Measurements from ENCODE around the gene TMEM38B.
"Not testable (repeated sequence)": the region's sequence is repeated elsewhere in the genome, so short reads cannot be mapped to it uniquely, and the experiment has no call there.

The TMEM38B gene

DNA sequence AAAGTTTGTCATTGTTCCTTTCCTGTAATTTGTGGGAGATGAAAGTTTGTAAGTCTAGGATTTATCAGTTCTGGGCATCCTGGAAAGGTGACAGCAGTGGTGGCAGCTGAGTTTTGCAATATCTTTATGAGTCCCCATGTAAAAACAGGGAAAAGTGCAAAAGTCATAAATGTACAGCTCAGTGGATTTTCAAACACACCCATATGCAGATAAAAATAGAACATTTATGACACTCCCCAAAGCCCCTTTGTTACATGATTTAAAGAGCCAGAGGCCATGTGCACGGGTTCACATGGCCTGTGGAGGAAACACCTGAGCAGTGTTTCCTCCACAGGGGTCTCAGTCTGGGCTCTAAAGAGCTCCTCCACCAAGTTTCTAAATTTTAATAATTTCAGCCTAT is 6.3 kb downstream of the TMEM38B start:
- no peaks in the 10 kb centered on the region for H3K27me3 ChIP-seq (ENCODE audit: insufficient read depth, poor library complexity, severe bottlenecking)
- TF ChIP-seq, protein P1, sequence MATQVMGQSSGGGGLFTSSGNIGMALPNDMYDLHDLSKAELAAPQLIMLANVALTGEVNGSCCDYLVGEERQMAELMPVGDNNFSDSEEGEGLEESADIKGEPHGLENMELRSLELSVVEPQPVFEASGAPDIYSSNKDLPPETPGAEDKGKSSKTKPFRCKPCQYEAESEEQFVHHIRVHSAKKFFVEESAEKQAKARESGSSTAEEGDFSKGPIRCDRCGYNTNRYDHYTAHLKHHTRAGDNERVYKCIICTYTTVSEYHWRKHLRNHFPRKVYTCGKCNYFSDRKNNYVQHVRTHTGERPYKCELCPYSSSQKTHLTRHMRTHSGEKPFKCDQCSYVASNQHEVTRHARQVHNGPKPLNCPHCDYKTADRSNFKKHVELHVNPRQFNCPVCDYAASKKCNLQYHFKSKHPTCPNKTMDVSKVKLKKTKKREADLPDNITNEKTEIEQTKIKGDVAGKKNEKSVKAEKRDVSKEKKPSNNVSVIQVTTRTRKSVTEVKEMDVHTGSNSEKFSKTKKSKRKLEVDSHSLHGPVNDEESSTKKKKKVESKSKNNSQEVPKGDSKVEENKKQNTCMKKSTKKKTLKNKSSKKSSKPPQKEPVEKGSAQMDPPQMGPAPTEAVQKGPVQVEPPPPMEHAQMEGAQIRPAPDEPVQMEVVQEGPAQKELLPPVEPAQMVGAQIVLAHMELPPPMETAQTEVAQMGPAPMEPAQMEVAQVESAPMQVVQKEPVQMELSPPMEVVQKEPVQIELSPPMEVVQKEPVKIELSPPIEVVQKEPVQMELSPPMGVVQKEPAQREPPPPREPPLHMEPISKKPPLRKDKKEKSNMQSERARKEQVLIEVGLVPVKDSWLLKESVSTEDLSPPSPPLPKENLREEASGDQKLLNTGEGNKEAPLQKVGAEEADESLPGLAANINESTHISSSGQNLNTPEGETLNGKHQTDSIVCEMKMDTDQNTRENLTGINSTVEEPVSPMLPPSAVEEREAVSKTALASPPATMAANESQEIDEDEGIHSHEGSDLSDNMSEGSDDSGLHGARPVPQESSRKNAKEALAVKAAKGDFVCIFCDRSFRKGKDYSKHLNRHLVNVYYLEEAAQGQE (IDR thresholded peaks at IDR 0.05; ENCODE audit: insufficient replicate concordance, low read depth), result no peak
- no peak for TF ChIP-seq SPI1 (IDR thresholded peaks at IDR 0.05; ENCODE audit: borderline replicate concordance, low read depth)
- TF ChIP-seq, protein P2, sequence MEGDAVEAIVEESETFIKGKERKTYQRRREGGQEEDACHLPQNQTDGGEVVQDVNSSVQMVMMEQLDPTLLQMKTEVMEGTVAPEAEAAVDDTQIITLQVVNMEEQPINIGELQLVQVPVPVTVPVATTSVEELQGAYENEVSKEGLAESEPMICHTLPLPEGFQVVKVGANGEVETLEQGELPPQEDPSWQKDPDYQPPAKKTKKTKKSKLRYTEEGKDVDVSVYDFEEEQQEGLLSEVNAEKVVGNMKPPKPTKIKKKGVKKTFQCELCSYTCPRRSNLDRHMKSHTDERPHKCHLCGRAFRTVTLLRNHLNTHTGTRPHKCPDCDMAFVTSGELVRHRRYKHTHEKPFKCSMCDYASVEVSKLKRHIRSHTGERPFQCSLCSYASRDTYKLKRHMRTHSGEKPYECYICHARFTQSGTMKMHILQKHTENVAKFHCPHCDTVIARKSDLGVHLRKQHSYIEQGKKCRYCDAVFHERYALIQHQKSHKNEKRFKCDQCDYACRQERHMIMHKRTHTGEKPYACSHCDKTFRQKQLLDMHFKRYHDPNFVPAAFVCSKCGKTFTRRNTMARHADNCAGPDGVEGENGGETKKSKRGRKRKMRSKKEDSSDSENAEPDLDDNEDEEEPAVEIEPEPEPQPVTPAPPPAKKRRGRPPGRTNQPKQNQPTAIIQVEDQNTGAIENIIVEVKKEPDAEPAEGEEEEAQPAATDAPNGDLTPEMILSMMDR (IDR thresholded peaks at IDR 0.05; ENCODE audit: insufficient read depth, low read length), result no peak
- no peak for TF ChIP-seq GABPA (IDR thresholded peaks at IDR 0.05; ENCODE audit: low read depth)
- TF ChIP-seq POLR2AphosphoS5 (IDR thresholded peaks at IDR 0.05; ENCODE audit: low read depth), result no peak
- H3K27ac ChIP-seq (replicated peaks), result no peak overlapping the region

DNA sequence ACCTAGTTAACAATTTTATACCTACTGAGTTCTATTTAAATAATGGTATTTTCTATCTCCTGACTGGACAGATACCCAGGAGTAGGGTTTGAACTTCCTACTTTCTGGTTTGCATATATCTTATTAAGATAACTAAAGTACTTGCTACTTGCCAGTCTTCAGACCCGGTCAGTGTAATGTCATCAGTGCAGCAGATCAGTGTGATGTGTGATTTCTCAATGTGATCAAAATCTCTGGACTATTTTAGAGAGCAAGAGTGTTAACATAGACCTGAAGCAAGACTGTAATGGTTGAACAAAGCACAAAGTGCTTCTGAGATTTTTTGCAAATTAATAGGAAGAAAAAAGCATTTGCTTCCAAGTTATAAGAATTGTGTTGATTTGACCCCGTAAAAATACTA is 6.8 kb downstream of the TMEM38B start:
- Histone ChIP-seq H3K4me3 (replicated peaks; ENCODE audit: insufficient read depth, low read length) (no peak overlapping the region), H3K27me3 (ENCODE audit: insufficient read depth, poor library complexity, severe bottlenecking) (no peaks in the 10 kb centered on the region), H3K27ac (replicated peaks) (no peak overlapping the region)
- no peak for DNase-seq (ENCODE audit: low read depth in 1 of 2, low spot score in 1 of 2)
- TF ChIP-seq GABPA (IDR thresholded peaks at IDR 0.05; ENCODE audit: low read depth) (no peak), SPI1 (IDR thresholded peaks at IDR 0.05; ENCODE audit: borderline replicate concordance, low read depth) (no peak), POLR2AphosphoS5 (IDR thresholded peaks at IDR 0.05; ENCODE audit: low read depth) (no peak)
- TF ChIP-seq, protein P1 (IDR thresholded peaks at IDR 0.05; ENCODE audit: insufficient replicate concordance, low read depth), result no peak
- TF ChIP-seq, protein P2 (IDR thresholded peaks at IDR 0.05; ENCODE audit: insufficient read depth, low read length), result no peak

More for the DNA sequence above, 6.3 kb downstream of the TMEM38B start:
- DNase-seq (ENCODE audit: low read depth in 1 of 2, low spot score in 1 of 2), result no peak
- H3K4me3 ChIP-seq (replicated peaks; ENCODE audit: insufficient read depth, low read length), result no peak overlapping the region

DNA sequence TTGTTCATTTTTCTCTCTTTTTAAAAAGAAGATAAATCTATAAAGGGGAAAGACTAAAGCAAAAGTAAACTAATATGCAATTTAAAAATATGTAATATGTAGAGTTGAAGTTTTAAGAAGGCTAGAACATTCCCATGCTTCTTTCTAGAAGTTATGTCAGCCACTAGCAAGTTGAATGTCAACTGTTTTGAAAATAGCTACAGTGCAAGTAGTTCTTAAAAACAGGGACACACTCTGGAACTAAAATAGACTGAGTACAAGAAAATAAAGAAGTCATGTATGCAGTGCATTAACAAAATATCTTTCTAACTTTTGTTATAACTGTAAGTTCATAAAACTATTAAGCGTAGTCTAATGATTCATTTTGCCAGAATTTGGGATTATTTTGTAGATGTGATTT is 7.9 kb downstream of the TMEM38B start:
- Histone ChIP-seq H3K27me3 (ENCODE audit: insufficient read depth, poor library complexity, severe bottlenecking) (no peaks in the 10 kb centered on the region), H3K4me3 (replicated peaks; ENCODE audit: insufficient read depth, low read length) (no peak overlapping the region), H3K27ac (replicated peaks) (no peak overlapping the region)
- TF ChIP-seq, protein P2 (IDR thresholded peaks at IDR 0.05; ENCODE audit: insufficient read depth, low read length), result no peak
- TF ChIP-seq POLR2AphosphoS5 (IDR thresholded peaks at IDR 0.05; ENCODE audit: low read depth) (no peak), SPI1 (IDR thresholded peaks at IDR 0.05; ENCODE audit: borderline replicate concordance, low read depth) (no peak), GABPA (IDR thresholded peaks at IDR 0.05; ENCODE audit: low read depth) (no peak)
- TF ChIP-seq, protein P1 (IDR thresholded peaks at IDR 0.05; ENCODE audit: insufficient replicate concordance, low read depth), result no peak
- no peak for DNase-seq (ENCODE audit: low read depth in 1 of 2, low spot score in 1 of 2)

DNA sequence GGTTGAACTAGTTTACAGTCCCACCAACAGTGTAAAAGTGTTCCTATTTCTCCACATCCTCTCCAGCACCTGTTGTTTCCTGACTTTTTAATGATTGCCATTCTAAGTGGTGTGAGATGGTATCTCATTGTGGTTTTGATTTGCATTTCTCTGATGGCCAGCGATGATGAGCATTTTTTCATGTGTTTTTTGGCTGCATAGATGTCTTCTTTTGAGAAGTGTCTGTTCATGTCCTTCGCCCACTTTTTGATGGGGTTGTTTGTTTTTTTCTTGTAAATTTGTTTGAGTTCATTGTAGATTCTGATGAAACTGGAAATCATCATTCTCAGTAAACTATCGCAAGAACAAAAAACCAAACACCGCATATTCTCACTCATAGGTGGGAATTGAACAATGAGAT is 9.3 kb downstream of the TMEM38B start:
- H3K4me3 ChIP-seq (replicated peaks; ENCODE audit: insufficient read depth, low read length); H3K27me3 ChIP-seq (ENCODE audit: insufficient read depth, poor library complexity, severe bottlenecking); DNase-seq (ENCODE audit: low read depth in 1 of 2, low spot score in 1 of 2); H3K27ac ChIP-seq (replicated peaks): not testable (repeated sequence)

Measured in HL-60 (cell line).